Keratinocyte (primary cell): ENCODE results near the gene DCST1. TPM values are rescaled to one million over a fixed set of nuclear protein-coding genes. Genes with fewer than 3 reads are reported as not detected.

Experiments
- DNase-seq: peaks from one replicate; pipeline ENCODE4 v3.0.0-alpha.2; 2011; ENCODE audit warnings: low read depth, missing footprints, low spot score
- FAIRE-seq: peaks from 2 replicates; lab custom pipeline; 2011; peaks lifted over from hg19 to GRCh38; lab: Jason Lieb, UNC
- H2AFZ ChIP-seq: 2 replicates; pipeline ENCODE4 v1.6.0; 2012; ENCODE audit warnings: low read length, control low read depth, inconsistent platforms; ENCODE audit not compliant: control insufficient read depth
- H3K27ac ChIP-seq: 2 replicates; pipeline ENCODE4 v1.5.1; 2011; ENCODE audit warnings: low read length; ENCODE audit not compliant: control insufficient read depth, insufficient read depth
- H3K27me3 ChIP-seq: 3 replicates; pipeline ENCODE4 v1.6.0; 2011; ENCODE audit warnings: low read length; ENCODE audit not compliant: control insufficient read depth, insufficient read depth; ENCODE audit errors: extremely low read depth
- H3K36me3 ChIP-seq, 2 experiments: 2 replicates in 1 of 2; 3 replicates in 1 of 2; pipeline ENCODE4 v1.5.1; 2011; ENCODE audit warnings: low read length in 2 of 2, mild to moderate bottlenecking in 1 of 2; ENCODE audit not compliant: control insufficient read depth in 2 of 2, insufficient read depth in 2 of 2; ENCODE audit errors: extremely low read depth in 1 of 2
- H3K4me1 ChIP-seq: 3 replicates; pipeline ENCODE4 v1.5.1; 2011; ENCODE audit warnings: low read length; ENCODE audit not compliant: control insufficient read depth, insufficient read depth; ENCODE audit errors: extremely low read depth
- H3K4me2 ChIP-seq: 3 replicates; pipeline ENCODE4 v1.6.0; 2011; ENCODE audit warnings: low read depth, low read length; ENCODE audit not compliant: control insufficient read depth, insufficient read depth; ENCODE audit errors: extremely low read depth
- H3K4me3 ChIP-seq, 3 experiments: fragments of 200-600 bp in 1 of 3; sonication (generic) in 1 of 3; 2 replicates in 2 of 3; 3 replicates in 1 of 3; pipeline ENCODE4 v1.5.1; 2011 to 2016; ENCODE audit warnings: low read length in 3 of 3, mild to moderate bottlenecking in 3 of 3, control low read depth in 2 of 3, inconsistent platforms in 1 of 3, low read depth in 1 of 3, mixed read lengths in 1 of 3, mixed run types in 1 of 3, moderate library complexity in 1 of 3; ENCODE audit not compliant: control insufficient read depth in 2 of 3, insufficient read depth in 2 of 3; ENCODE audit errors: extremely low read depth in 1 of 3
- H3K79me2 ChIP-seq: 2 replicates; pipeline ENCODE4 v1.6.0; 2012; ENCODE audit warnings: low read length; ENCODE audit not compliant: control insufficient read depth, insufficient read depth
- H3K9ac ChIP-seq: 3 replicates; pipeline ENCODE4 v1.6.0; 2011; ENCODE audit warnings: low read length; ENCODE audit not compliant: control insufficient read depth, insufficient read depth; ENCODE audit errors: extremely low read depth
- H3K9me1 ChIP-seq: 3 replicates; pipeline ENCODE4 v1.6.0; 2011; ENCODE audit warnings: low read length; ENCODE audit not compliant: control insufficient read depth, insufficient read depth; ENCODE audit errors: extremely low read depth
- H3K9me3 ChIP-seq: 2 replicates; pipeline ENCODE4 v1.5.1; 2012; ENCODE audit warnings: low read depth, low read length; ENCODE audit not compliant: control insufficient read depth
- H4K20me1 ChIP-seq: 3 replicates; pipeline ENCODE4 v1.6.0; 2011; ENCODE audit warnings: low read length; ENCODE audit not compliant: control insufficient read depth, insufficient read depth; ENCODE audit errors: extremely low read depth
- EZH2 ChIP-seq: IDR thresholded peaks from one replicate; pipeline ENCODE4 v1.6.1; 2012; ENCODE audit warnings: inconsistent platforms, mild to moderate bottlenecking, low read length, moderate library complexity
- dilution Hi-C: fragments of 300-500 bp; cut with MboI; formaldehyde crosslinking; loops from one replicate; pipeline ENCODE4 v1.7.0; 2020; ENCODE audit warnings: low sequenced_read_pairs; ENCODE audit not compliant: extremely low pct_ligation_motif_present
- polyA plus RNA-seq, 5 experiments: library from polyadenylated mRNA; depleted of rRNA in 3 of 5; stranded (reverse) in 3 of 5; stranded (forward) in 1 of 5; unstranded in 1 of 5; fragments of >200 nt; gene quantifications; 1 replicate in 1 of 5; 2 replicates in 3 of 5; 3 replicates in 1 of 5; pipeline versions ENCODE4 v1.2.1 to v1.2.3, GENCODE V29; 2011 to 2012; ENCODE audit warnings: missing spikeins in 2 of 5, low read depth in 1 of 5, low replicate concordance in 1 of 5
- TF ChIP-seq, protein P1 (sequence below), 3 experiments: IDR thresholded peaks in 1 of 3; conservative IDR thresholded peaks in 1 of 3; optimal IDR thresholded peaks in 1 of 3; 2 replicates in 2 of 3; 3 replicates in 1 of 3; pipeline versions ENCODE3 to v1.5.1; 2011; ENCODE audit warnings: low read length in 3 of 3, mild to moderate bottlenecking in 3 of 3, moderate library complexity in 2 of 3, control low read depth in 1 of 3, inconsistent platforms in 1 of 3; ENCODE audit not compliant: insufficient read depth in 2 of 3; ENCODE audit errors: extremely low read depth in 1 of 3

The DCST1 gene
- polyA plus RNA-seq, 1 donor (not counting 4 experiments of a cell fraction or from before 2014, with no cell fraction given), result not detected

DNA sequence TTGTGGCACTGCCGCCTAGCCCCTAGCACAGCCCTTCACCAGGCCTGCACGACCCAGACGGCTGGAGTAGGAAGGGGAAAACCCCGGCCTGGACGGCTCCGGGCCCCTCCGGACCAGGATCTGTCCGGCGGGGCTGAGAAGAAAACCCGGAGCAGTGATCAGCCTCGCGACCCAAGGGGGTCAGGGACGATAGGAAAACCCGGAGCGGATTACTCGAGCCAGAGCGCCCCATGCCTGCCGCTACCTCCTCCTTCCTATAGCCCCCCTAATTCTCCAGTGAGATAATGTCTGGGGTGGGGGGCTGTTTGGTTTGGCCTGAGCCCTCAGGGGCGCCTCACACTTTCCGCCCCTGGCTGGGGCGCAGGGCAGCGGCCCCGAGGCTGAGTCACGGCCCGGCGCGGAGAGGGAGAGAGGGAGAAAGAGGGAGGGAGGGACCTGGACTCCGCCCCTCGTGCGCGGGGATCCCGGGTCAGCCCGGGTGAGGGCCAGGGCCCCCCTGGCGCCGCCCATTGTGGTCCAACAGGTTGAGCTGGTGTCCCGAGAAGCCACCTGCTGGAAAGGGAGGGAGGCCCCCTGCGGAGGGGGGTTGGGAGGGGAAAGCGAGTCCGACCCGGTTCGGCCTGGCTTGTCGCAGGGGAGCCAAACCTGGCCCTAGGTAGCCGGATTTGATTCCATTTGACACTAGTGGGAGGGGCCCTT is 32.7 kb upstream of the DCST1 start:
- Histone ChIP-seq H3K36me3 (no peaks in the 10 kb centered on the region), H4K20me1 (no peaks in the 10 kb centered on the region), H3K79me2 (peaks cover 29% of the 10 kb centered on the region), H3K9me3 (no peaks in the 10 kb centered on the region), H3K4me2 (peak overlapping the region; percentile 87), H3K9me1 (no peaks in the 10 kb centered on the region), H3K27me3 (no peaks in the 10 kb centered on the region), H3K9ac (peak overlapping the region; percentile 75), H3K4me3 (peak overlapping the region; percentile 76 to 87 (median 83)), H2AFZ (peak overlapping the region; percentile 17), H3K4me1 (peaks cover 30% of the 10 kb centered on the region), H3K27ac (peak overlapping the region; percentile 72)
- FAIRE-seq, result no peak
- dilution Hi-C loops, result no loop called here
- DNase-seq, result no peak
- TF ChIP-seq EZH2, result no peak

DNA sequence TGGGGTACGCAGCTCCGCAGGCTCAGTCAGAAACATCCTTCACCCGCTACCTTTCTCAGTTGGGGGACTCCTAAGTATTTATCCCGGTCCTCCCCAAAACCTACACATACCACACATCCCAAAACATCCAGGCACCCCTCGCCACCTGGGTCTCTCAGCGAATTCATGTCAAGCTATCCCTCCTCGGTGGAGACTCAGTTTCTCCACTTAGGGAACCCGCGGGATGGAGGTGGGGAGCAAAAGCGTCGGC is 32.3 kb upstream of the DCST1 start:
- H3K9me1 ChIP-seq, result no peaks in the 10 kb centered on the region
- H3K4me3 ChIP-seq, result peak overlapping the region; percentile 76 to 87 (median 83)
- peaks cover 35% of the 10 kb centered on the region for H3K4me1 ChIP-seq
- H4K20me1 ChIP-seq, result no peaks in the 10 kb centered on the region
- no peak overlapping the region for H2AFZ ChIP-seq
- H3K27ac ChIP-seq, result peak overlapping the region; percentile 72
- DNase-seq, result no peak
- H3K9me3 ChIP-seq, result no peaks in the 10 kb centered on the region
- H3K36me3 ChIP-seq, result peaks cover 0 to 4% of the 10 kb centered on the region in 2 experiments
- H3K9ac ChIP-seq, result peak overlapping the region; percentile 75
- H3K4me2 ChIP-seq, result peak overlapping the region; percentile 87
- dilution Hi-C loops, result no loop called here
- no peaks in the 10 kb centered on the region for H3K27me3 ChIP-seq
- TF ChIP-seq EZH2, result no peak
- TF ChIP-seq, protein P1, sequence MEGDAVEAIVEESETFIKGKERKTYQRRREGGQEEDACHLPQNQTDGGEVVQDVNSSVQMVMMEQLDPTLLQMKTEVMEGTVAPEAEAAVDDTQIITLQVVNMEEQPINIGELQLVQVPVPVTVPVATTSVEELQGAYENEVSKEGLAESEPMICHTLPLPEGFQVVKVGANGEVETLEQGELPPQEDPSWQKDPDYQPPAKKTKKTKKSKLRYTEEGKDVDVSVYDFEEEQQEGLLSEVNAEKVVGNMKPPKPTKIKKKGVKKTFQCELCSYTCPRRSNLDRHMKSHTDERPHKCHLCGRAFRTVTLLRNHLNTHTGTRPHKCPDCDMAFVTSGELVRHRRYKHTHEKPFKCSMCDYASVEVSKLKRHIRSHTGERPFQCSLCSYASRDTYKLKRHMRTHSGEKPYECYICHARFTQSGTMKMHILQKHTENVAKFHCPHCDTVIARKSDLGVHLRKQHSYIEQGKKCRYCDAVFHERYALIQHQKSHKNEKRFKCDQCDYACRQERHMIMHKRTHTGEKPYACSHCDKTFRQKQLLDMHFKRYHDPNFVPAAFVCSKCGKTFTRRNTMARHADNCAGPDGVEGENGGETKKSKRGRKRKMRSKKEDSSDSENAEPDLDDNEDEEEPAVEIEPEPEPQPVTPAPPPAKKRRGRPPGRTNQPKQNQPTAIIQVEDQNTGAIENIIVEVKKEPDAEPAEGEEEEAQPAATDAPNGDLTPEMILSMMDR (optimal IDR thresholded peaks at IDR 0.05 in 1 of 3, IDR thresholded peaks at IDR 0.05 in 1 of 3, conservative IDR thresholded peaks at IDR 0.05 in 1 of 3; ENCODE audit: extremely low read depth in 1 of 3, insufficient read depth in 2 of 3, low read length in 3 of 3), result no peak
- no peak for FAIRE-seq
- H3K79me2 ChIP-seq, result peaks cover 34% of the 10 kb centered on the region
